MCF 10A (cell line): Measurements from ENCODE around the gene RAD51B. TPM values are rescaled to one million over a fixed set of nuclear protein-coding genes. Genes with fewer than 3 reads are reported as not detected.

Experiments
- BruUV-seq: library from RNA; stranded (reverse); fragments of 400-500 nt; replicated peaks from 2 replicates; lab custom pipeline; 2021; lab: Mats Ljungman, UMichigan
- CTCF ChIA-PET: fragments of 300-600 bp; sonication (Branson Sonifier 250); formaldehyde crosslinking; extraction: SDS; loops from one replicate; lab custom pipeline; 2021; ENCODE audit warnings: antibody characterized with exemption, inconsistent platforms; lab: Yijun Ruan, JAX
- POLR2A ChIA-PET: fragments of 300-600, 350-650 bp; sonication (Branson Sonifier 250); formaldehyde crosslinking; extraction: SDS; loops from one replicate; lab custom pipeline; 2020; ENCODE audit warnings: antibody characterized with exemption, inconsistent platforms; lab: Yijun Ruan, JAX
- DNase-seq: peaks from one replicate; pipeline ENCODE4 v3.0.0-alpha.2; 2018; ENCODE audit not compliant: unreplicated experiment
- H3K27ac Mint-ChIP-seq: one replicate; pipeline ENCODE4 v1.8.0; 2022; ENCODE audit warnings: mild to moderate bottlenecking, low read depth, mixed read lengths; ENCODE audit not compliant: unreplicated experiment
- H3K27me3 Mint-ChIP-seq: one replicate; pipeline ENCODE4 v1.8.0; 2022; ENCODE audit warnings: mixed read lengths; ENCODE audit not compliant: insufficient read depth, unreplicated experiment
- H3K36me3 Mint-ChIP-seq: one replicate; pipeline ENCODE4 v1.8.0; 2022; ENCODE audit warnings: mild to moderate bottlenecking, moderate library complexity, mixed read lengths; ENCODE audit not compliant: insufficient read depth, unreplicated experiment
- H3K4me1 Mint-ChIP-seq: one replicate; pipeline ENCODE4 v1.8.0; 2022; ENCODE audit warnings: mixed read lengths; ENCODE audit not compliant: insufficient read depth, unreplicated experiment
- H3K4me3 Mint-ChIP-seq: one replicate; pipeline ENCODE4 v1.8.0; 2022; ENCODE audit warnings: mild to moderate bottlenecking, moderate library complexity, mixed read lengths; ENCODE audit not compliant: unreplicated experiment
- H3K9me3 Mint-ChIP-seq: one replicate; pipeline ENCODE4 v1.8.0; 2022; ENCODE audit warnings: mixed read lengths; ENCODE audit not compliant: unreplicated experiment
- CTCF ChIP-seq: fragments of 200-600 bp; IDR thresholded peaks from one replicate; pipeline ENCODE4 v1.8.0; 2022; ENCODE audit warnings: antibody characterized with exemption, mild to moderate bottlenecking; ENCODE audit not compliant: unreplicated experiment
- intact Hi-C: fragments of 100-400 bp; cut with micrococcal nuclease; formaldehyde crosslinking; loops from 2 replicates; pipeline ENCODE4 v1.14.1; 2022
- total RNA-seq: library from RNA; stranded (reverse); gene quantifications from 2 replicates; pipeline ENCODE4 v1.2.3, GENCODE V29; 2022

Gene RAD51B
- total RNA-seq, 1 experiment from 2014 or later = 14.6 TPM

DNA sequence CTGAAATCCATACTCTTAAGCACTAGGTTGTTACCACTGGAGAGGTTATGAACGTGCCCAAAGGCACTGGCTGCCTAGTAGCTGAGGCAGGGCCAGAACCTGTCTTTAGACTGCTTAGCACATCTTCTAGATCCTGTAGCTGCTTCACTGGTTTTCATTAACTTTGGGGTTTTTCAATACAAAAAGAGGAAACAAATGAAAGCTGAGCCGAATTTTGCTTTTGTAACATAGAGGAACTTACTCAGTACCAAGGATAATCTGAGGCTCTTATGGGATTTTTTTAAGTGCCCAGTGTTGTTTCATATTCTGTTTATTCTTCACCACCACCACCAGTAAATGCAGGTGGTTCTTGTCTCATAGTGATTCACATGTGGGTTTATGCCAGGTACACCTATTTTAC is 396.1 kb downstream of the RAD51B start:
- no peak for DNase-seq
- TF ChIP-seq CTCF = no peak
- Mint-ChIP-seq H3K27me3 (no peaks in the 10 kb centered on the region), H3K27ac (no peak overlapping the region), H3K4me1 (peaks cover 9% of the 10 kb centered on the region), H3K4me3 (no peak overlapping the region), H3K9me3 (no peaks in the 10 kb centered on the region), H3K36me3 (no peaks in the 10 kb centered on the region)
- intact Hi-C loops = no loop called here
- CTCF ChIA-PET = interaction anchor here (0.9 to 1.1 kb wide), 2 partner anchors 9 to 151 kb away, joined by 3 to 4 read pairs; no protein-coding TSS in a partner anchor
- POLR2A ChIA-PET = no interaction called here
- BruUV-seq = no TSS peak

- TF ChIP-seq CTCF = no peak
- Mint-ChIP-seq H3K9me3 (no peaks in the 10 kb centered on the region), H3K27me3 (no peaks in the 10 kb centered on the region), H3K4me1 (peaks cover 5% of the 10 kb centered on the region), H3K36me3 (no peaks in the 10 kb centered on the region), H3K27ac (no peak overlapping the region), H3K4me3 (no peak overlapping the region)
- intact Hi-C loops = no loop called here
- BruUV-seq = no TSS peak
- CTCF ChIA-PET = interaction anchor here (0.9 to 1.1 kb wide), 2 partner anchors 9 to 152 kb away, joined by 3 to 4 read pairs; no protein-coding TSS in a partner anchor
- POLR2A ChIA-PET = no interaction called here
- DNase-seq = no peak
Observed at GRCh38 chr14:68216079-68216478, 396.5 kb downstream of the RAD51B start.

GRCh38 chr14:68216957-68217356 is 397.4 kb downstream of the RAD51B start:
- ChIA-PET CTCF (no interaction called here), POLR2A (no interaction called here)
- no peaks in the 10 kb centered on the region for H3K4me1 Mint-ChIP-seq
- no peaks in the 10 kb centered on the region for H3K9me3 Mint-ChIP-seq
- TF ChIP-seq CTCF = no peak
- DNase-seq = no peak
- H3K36me3 Mint-ChIP-seq = no peaks in the 10 kb centered on the region
- no peak overlapping the region for H3K4me3 Mint-ChIP-seq
- intact Hi-C loops = no loop called here
- H3K27me3 Mint-ChIP-seq = no peaks in the 10 kb centered on the region
- no TSS peak for BruUV-seq
- H3K27ac Mint-ChIP-seq = no peak overlapping the region

- TF ChIP-seq CTCF = no peak
- POLR2A ChIA-PET = interaction anchor here (0.7 to 1.1 kb wide), 3 partner anchors 10 to 415 kb away, joined by 3 to 4 read pairs (median 4); no protein-coding TSS in a partner anchor
- H3K4me1 Mint-ChIP-seq = no peaks in the 10 kb centered on the region
- BruUV-seq = no TSS peak
- H3K36me3 Mint-ChIP-seq = no peaks in the 10 kb centered on the region
- CTCF ChIA-PET = interaction anchor here (1.0 kb wide), 1 partner anchor 190 kb away, joined by 4 read pairs; no protein-coding TSS in a partner anchor
- no peak overlapping the region for H3K4me3 Mint-ChIP-seq
- no peaks in the 10 kb centered on the region for H3K27me3 Mint-ChIP-seq
- H3K9me3 Mint-ChIP-seq = no peaks in the 10 kb centered on the region
- intact Hi-C loops = no loop called here
- no peak overlapping the region for H3K27ac Mint-ChIP-seq
- no peak for DNase-seq
Observed at GRCh38 chr14:68217791-68218340, 398.3 kb downstream of the RAD51B start.
